ENCODE results near the gene AS3MT.
"Not testable (repeated sequence)": the region's sequence is repeated elsewhere in the genome, so short reads cannot be mapped to it uniquely, and the experiment has no call there.

The AS3MT gene

GRCh38 chr10:102919992-102920739, 50.9 kb downstream of the AS3MT start:
- no peak for DNase-seq

DNA sequence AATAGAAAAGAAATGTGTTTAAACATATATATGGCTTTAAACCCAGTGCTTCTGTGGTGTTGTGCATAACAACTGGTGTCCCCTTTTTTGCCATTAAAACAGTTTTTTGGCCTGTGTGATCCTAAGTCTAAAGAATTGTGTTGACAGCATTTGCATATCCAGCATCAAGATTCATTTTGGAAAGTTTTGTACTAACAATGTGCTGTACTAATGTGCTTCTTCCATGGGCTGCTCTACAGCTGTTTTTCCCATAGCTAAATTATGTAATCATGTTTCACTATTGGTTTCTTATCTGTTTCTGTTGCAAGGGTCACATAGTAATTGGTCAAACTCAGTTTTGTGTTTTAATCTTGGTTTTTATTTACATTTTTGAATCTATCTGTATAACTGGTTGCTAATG, 54.3 kb downstream of the AS3MT start:
- no peak for DNase-seq

DNA sequence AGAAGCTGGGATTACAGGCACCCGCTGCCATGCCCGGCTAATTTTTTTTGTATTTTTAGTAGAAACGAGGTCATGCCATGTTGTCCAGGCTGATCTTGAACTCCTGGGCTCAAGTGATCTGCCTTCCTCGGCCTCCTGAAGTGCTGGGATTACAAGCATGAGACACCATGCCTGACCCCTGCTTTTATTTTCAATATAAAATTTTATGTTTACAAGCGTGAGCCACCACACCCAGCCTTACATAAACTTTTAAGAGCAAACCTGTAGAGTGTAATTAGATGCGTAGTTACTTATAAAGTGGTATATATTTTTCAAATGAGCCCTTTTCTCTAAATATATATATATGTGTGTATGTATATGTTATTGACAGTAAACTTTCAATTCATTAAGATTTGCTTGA, 57.6 kb downstream of the AS3MT start:
- no peak for DNase-seq

DNA sequence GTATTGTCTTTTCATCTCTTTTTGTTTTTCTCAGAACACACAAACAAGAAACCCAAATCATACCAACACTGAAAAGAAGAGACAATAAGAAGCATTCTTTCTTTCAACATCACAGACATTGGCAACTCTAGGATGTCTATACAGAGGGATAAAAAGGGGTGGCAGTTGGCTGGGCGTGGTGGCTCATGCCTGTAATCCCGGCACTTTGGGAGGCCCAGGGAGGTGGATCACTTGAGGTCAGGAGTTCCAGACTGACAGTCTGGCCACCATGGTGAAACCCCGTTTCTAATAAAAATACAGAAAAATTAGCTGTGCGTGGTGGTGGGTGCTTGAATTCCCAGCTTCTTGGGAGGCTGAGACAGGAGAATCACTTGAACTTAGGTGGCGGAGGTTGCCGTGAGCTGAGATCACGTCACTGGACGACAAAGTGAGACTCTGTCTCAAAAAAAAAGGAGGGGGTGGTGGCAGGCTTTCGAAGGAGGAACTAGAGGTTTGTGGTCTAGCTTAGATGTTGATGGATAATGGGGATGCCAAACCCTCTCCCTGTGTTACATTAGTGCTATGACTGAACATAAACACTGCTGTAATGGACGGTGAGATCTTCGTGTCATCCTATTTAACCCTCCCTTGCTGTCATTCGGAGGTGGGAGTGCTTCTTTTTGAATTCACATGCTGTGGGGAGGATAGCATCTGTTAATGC, 58.2 kb downstream of the AS3MT start:
- no peak for DNase-seq

DNA sequence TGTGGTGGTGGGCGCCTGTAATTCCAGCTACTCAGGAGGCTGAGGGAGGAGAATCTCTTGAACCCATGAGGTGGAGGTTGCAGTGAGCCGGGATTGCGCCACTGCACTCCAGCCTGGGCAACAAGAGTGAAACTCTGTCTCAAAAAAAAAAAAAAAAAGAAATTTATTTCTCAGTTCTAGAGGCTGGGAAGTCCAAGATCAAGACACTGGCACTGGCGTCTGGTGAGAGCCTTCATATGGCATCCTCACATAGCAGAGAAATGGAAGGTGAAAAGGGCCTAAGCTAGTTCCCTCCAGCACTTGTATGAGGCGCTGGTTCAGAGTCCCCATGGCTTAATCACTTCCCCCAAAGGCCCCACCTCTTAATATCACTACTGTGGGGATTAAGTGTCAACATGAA, 59.2 kb downstream of the AS3MT start:
- not testable (repeated sequence) for DNase-seq

DNA sequence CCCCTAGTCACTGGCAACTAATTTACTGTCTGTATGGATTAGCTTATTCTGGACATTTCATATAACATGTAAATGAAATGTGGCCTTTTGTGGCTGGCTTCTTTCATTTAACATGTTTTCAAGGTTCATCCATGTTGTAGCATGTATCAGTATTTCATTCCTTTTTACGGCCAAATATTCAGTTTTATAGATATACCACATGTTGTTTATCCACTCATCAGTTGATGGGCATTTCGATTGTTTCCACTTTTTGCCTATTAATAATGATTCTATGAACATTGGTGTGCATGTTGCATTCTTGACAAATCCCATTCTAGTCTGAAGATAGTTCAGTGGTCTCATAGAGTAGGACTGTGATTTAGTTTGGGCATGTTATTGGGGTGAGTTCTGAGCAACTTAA, 61.5 kb downstream of the AS3MT start:
- DNase-seq: no peak

- no peak for DNase-seq
Measured at GRCh38 chr10:102931643-102932042, 62.4 kb downstream of the AS3MT start.

GRCh38 chr10:102935505-102935904, 66.2 kb downstream of the AS3MT start:
- DNase-seq: no peak

DNA sequence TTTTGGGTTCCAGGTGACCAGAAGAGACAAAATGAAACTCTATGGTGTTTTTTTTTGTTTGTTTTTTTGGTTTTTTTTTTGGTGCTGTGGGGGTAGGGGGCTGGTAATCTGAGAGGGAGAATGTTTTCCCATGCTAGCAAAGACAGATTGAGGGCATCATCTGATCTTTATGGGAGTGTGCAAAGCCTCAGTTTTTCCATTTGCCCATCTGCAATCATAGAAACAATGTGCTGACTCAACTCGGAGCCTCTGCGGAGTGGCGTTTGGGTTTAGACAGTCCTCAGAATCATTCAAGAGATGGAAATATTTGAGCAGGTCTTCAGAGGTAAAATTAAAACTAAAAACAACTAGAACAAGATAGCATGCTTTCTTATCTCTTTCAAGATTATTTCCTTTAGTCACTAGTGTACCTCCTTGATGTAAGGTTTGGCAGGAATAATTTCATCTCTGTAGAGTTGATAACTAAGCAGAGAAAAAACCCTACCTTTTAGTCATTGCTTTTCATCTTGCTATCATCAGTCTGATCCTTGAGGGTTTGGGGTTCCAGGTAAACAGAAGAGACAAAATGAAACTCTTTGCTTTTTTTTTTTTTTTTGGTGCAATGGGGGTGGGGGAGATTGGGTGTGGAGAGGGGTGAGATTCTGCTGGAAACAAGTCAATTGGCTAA, 66.8 kb downstream of the AS3MT start:
- no peak for DNase-seq

DNA sequence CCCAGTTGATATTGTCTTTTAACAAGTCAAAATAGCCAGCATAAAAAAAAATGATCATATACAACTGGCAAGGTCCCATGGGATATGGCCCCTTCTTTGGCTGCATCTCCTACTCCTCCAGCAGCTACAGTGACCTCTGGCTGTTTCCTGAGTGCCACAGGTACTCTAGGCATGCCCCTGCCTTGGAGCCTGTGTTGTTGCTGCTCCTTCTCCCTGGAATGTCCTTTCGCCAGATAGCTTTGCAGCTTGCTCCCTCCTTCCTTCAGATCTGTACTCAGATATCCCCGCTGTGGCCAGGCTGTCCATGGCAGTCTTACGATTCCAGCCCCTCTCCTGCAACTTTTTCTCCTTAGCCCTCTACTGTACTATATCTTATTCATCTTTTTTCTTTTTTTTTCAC, 72.1 kb downstream of the AS3MT start:
- no peak for DNase-seq

DNA sequence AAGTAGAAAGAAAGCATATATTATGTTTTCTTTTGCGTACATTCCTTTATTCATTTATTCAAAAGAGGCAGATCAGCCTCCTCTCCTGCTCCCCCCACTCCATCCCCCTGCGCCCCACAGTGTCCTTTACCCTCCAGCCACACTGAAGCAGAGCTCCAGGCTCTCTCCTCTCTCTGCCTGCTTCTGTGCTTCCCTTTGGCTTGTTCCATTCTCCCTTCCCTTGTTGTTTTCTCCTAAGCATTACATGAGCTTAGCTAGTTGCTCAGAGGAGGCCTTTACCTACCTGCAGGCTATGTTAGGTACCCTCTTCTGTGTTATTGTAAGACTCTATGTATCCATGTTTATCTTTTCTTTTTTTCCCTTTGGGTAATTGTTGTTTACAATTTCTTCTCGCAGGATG, 76.2 kb downstream of the AS3MT start:
- no peak for DNase-seq

- no peak for DNase-seq
Measured at GRCh38 chr10:102945962-102946361, 76.7 kb downstream of the AS3MT start.

GRCh38 chr10:102946992-102947391, 77.7 kb downstream of the AS3MT start:
- DNase-seq: no peak

DNA sequence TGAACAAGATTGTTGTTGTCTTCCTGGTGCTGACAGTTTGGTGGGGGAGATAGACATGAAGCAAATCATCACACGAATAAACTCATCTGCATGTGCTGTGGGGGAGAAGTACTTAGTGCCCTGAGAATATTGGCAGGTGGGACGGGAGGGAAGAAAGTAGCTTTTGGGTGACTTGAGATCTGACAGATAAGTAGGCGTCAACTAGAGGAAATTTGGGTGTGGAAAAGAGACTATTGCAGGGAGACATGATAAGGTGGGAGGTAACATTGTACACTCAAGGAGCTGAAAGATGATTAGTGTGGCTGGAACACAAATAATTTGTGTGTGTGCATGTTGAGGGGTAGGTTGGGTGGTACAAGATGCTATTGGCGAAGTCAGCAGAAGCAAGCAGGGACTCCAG, 78.9 kb downstream of the AS3MT start:
- no peak for DNase-seq

GRCh38 chr10:102948786-102949185, 79.5 kb downstream of the AS3MT start:
- no peak for DNase-seq

DNA sequence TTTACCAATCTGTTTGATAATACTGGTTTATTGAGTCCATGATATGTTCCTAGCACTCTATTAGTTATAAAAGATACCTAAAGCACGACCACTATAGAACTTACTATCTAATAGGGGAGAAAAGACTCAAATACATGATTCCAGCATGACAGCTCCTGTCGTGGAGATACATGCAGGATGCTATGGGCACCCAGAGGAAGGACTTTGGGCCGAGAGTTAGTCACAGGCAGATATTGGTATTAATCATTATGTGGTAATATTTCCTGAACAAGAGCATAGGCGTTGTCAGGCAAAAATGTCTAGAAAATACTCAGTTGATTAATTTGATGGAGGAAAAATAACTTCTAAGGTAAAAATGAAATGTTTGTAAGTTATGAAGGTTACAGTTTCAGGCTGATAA, 80.6 kb downstream of the AS3MT start:
- DNase-seq: no peak

DNA sequence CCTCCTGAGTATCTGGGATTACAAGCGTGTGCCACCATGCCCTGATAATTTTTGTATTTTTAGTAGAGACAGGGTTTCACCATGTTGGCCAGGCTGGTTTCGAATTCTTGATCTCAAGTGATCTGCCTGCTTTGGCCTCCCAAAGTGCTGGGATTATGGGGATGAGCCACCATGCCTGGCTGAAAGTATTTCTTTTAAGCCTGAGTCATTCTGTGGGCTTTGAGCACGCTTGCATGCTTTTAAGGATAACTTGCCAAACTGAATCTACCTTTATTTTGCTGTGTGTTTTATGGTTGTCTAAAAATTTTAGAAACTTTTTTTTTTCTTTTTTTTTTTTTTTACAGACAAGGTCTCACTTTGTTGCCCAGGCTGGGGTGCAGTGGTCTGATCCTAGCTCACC, 82.0 kb downstream of the AS3MT start:
- no peak for DNase-seq

Data from activated CD4-positive, CD25-positive, alpha-beta regulatory T cell treated with anti-CD3 and anti-CD28 coated beads, Interleukin-2, amount 50 U/mL, for 72 hours (primary cell).